ENCODE results near the gene GATAD2B. TPM values are rescaled to one million over a fixed set of nuclear protein-coding genes. Genes with fewer than 3 reads are reported as not detected.

GATAD2B gene
- total and polyA plus RNA-seq, 7 donors, result 1.8 to 37.4 (median 16.4) TPM

DNA sequence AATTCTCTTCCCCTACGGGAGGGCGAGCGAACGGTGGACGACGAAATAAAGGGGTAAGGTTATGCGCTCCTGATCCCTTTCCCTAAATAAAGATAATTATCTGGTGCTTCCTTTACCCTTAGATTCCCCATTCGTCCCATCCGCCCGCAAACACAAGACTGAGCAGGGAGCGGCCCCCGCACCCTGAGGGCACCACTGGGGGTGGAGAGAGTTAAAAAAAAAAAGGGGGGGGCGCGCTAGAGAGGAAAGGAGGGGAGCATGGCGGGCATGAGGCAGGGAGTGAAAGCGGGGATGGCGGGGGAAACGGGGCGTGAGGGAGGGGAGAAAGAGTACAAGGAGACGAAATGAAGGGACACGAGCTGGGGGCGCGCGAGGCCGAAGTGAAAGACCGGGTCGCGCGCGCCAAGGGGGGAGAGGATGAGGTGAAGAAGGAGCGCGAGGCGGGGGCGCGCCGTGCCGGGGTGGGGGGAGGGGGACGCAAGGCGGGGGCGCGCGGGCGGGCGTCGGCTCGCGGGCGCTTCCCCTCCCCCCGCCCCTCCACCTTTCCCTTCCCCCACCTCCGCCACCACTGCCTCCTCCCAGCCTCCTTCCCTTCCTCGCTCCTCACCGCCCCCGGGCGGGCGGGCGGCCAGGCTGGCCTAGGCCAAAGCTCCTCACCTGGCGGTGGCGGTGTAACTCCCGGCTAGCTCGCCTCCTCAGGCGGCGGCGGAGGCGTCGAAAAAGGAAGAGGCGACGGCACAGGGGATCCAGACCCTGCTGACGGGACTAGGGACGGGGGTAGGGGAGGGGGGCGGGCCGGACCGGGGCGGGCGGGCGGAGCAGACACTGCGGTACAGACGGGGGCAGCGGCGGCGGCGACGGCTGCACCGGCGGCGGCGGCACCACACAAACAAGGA, 448 bp downstream of the GATAD2B start:
- DNase-seq, result no peak

DNA sequence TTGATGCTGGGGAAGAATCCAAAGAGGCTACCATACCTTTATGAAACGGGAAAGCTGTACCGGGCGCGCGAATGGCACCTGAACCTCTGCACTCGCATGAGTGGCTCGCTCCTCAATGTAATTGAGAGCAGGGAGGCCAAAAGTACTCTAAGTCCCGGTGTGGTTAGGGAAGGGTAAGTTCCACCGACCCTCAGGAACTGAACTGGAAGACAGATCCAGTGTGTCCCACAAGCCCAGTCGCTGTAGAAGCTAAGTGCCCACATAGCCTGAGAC, 1.0 kb downstream of the GATAD2B start:
- intact Hi-C loops (cut with DNase I), result loop anchor here (2.0 to 5.0 kb wide), 5 partner anchors 36 to 129 kb away; partner anchors contain the start of genes CRTC2 and RPS27
- Histone ChIP-seq H3K4me3 (peak overlapping the region; percentile 75 to 99 (median 89)), H3K27ac (peak overlapping the region; percentile 86 to 98 (median 94)), H3K27me3 (no peaks in the 10 kb centered on the region), H3K36me3 (no peaks in the 10 kb centered on the region), H3K9me3 (no peaks in the 10 kb centered on the region), H3K4me1 (peaks cover 0 to 61% (median 45%) of the 10 kb centered on the region in 4 donors)
- DNase-seq, result no peak
- TF ChIP-seq POLR2A (IDR thresholded peaks at IDR 0.05) (no peak), POLR2AphosphoS5 (IDR thresholded peaks at IDR 0.05) (no peak), EP300 (IDR thresholded peaks at IDR 0.05) (no peak)
- TF ChIP-seq, protein P1, sequence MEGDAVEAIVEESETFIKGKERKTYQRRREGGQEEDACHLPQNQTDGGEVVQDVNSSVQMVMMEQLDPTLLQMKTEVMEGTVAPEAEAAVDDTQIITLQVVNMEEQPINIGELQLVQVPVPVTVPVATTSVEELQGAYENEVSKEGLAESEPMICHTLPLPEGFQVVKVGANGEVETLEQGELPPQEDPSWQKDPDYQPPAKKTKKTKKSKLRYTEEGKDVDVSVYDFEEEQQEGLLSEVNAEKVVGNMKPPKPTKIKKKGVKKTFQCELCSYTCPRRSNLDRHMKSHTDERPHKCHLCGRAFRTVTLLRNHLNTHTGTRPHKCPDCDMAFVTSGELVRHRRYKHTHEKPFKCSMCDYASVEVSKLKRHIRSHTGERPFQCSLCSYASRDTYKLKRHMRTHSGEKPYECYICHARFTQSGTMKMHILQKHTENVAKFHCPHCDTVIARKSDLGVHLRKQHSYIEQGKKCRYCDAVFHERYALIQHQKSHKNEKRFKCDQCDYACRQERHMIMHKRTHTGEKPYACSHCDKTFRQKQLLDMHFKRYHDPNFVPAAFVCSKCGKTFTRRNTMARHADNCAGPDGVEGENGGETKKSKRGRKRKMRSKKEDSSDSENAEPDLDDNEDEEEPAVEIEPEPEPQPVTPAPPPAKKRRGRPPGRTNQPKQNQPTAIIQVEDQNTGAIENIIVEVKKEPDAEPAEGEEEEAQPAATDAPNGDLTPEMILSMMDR (IDR thresholded peaks at IDR 0.05), result no peak
- 1 to 2% methylated on average over 10 of the region's 10 CpGs for WGBS, 2 donors

More for the DNA sequence above, 448 bp downstream of the GATAD2B start:
- no peaks in the 10 kb centered on the region for H3K27me3 ChIP-seq
- intact Hi-C loops (cut with DNase I), result loop anchor here (2.0 to 5.0 kb wide), 5 partner anchors 35 to 130 kb away; partner anchors contain the start of genes CRTC2 and RPS27
- 1% methylated on average over 83 to 86 of the region's 86 CpGs for WGBS, 2 donors
- H3K9me3 ChIP-seq, result no peaks in the 10 kb centered on the region
- no peaks in the 10 kb centered on the region for H3K36me3 ChIP-seq
- H3K4me1 ChIP-seq, result peaks cover 0 to 58% (median 44%) of the 10 kb centered on the region in 4 donors
- TF ChIP-seq, protein P1 (IDR thresholded peaks at IDR 0.05), result no peak
- TF ChIP-seq EP300 (IDR thresholded peaks at IDR 0.05) (no peak), POLR2A (IDR thresholded peaks at IDR 0.05) (no peak), POLR2AphosphoS5 (IDR thresholded peaks at IDR 0.05) (peak in 3 of 4 donors; percentile 41 to 87 (median 75))
- H3K27ac ChIP-seq, result peak overlapping the region; percentile 86 to 98 (median 94)
- peak overlapping the region; percentile 75 to 99 (median 89) for H3K4me3 ChIP-seq

DNA sequence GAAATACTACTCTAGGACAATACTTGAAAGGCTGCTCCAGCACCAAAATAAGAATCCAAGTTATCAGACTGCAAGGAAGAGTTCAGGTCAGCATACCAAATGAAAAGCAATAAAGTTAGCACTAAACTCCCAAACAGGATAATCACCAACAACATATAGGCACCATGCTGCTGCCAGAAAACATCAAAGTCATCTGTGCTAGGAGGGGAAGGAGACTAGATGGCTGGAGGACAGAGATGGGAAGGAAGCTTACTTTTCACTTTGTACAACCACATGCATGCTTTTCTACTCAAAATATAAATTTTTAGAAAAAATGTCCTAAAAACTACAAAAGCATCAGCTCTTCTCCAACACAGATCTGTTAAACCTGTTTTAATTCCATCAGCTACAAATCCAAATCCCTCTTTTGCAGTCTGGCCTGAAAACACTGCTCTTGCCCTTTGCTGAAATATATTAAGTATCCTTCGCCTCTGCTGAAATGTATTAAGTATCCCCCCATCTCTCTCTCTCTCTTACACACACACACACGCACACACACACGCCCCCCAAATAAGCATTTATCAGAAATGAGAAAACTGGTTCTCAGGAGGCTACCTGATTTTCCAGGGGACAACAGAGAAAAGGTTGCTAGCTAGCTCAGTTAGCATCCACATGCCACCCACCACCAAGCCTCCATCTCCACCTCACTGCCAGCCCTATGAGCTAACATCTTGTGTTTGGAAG, 1.5 kb downstream of the GATAD2B start:
- TF ChIP-seq EP300 (IDR thresholded peaks at IDR 0.05) (no peak), POLR2AphosphoS5 (IDR thresholded peaks at IDR 0.05) (no peak), POLR2A (IDR thresholded peaks at IDR 0.05) (no peak)
- TF ChIP-seq, protein P1 (IDR thresholded peaks at IDR 0.05), result no peak
- H3K27ac ChIP-seq, result peak overlapping the region; percentile 86 to 98 (median 94)
- WGBS, 2 donors, result 40 to 55% methylated on average over 3 of the region's 3 CpGs
- no peaks in the 10 kb centered on the region for H3K9me3 ChIP-seq
- H3K27me3 ChIP-seq, result no peaks in the 10 kb centered on the region
- intact Hi-C loops (cut with DNase I), result loop anchor here (5.0 kb wide), 3 partner anchors 36 to 99 kb away; partner anchors contain the start of gene CRTC2
- no peak for DNase-seq
- peaks cover 0 to 61% (median 46%) of the 10 kb centered on the region in 4 donors for H3K4me1 ChIP-seq
- peak overlapping the region; percentile 75 to 99 (median 89) for H3K4me3 ChIP-seq
- no peaks in the 10 kb centered on the region for H3K36me3 ChIP-seq

- no peak for TF ChIP-seq EP300 (IDR thresholded peaks at IDR 0.05)
- no peak for TF ChIP-seq POLR2AphosphoS5 (IDR thresholded peaks at IDR 0.05)
- TF ChIP-seq, protein P1 (IDR thresholded peaks at IDR 0.05), result peak in 1 of 4 experiments; percentile 19
- TF ChIP-seq POLR2A (IDR thresholded peaks at IDR 0.05), result no peak
- no peaks in the 10 kb centered on the region for H3K36me3 ChIP-seq
- H3K4me1 ChIP-seq, result peaks cover 0 to 61% (median 47%) of the 10 kb centered on the region in 4 donors
- 53 to 55% methylated on average over 4 of the region's 4 CpGs for WGBS, 2 donors
- DNase-seq, result no peak
- no peaks in the 10 kb centered on the region for H3K27me3 ChIP-seq
- H3K9me3 ChIP-seq, result no peaks in the 10 kb centered on the region
- peak overlapping the region; percentile 47 to 97 (median 89) for H3K27ac ChIP-seq
- intact Hi-C loops (cut with DNase I), result loop anchor here (5.0 kb wide), 3 partner anchors 37 to 98 kb away; partner anchors contain the start of gene CRTC2
- peak overlapping the region in 1 of 4 donors; percentile 75 for H3K4me3 ChIP-seq
Observed at GRCh38 chr1:153919876-153920852, 2.6 kb downstream of the GATAD2B start.
